ENCODE measurements around the gene CCDC6.

The CCDC6 gene

DNA sequence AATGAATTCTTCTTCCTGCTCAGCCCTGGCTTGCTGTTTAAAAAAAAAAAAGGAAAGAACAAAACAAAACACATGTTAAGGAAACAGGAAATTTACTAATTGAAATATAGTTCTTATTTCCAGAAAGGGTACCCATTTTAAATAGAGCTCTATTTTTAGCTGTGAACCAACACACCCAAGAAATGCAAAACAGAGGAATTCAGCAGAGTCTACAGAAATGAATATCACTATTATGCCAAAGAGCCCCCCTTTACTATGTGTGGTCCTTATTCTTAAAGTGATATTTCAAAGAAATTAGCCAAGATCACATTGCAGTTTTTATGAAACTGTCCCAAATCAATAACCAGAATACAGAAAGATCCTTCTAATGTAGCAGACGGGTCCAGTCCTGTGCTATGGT is 53.7 kb downstream of the CCDC6 start:
- DNase-seq (ENCODE audit: low spot score): no peak

DNA sequence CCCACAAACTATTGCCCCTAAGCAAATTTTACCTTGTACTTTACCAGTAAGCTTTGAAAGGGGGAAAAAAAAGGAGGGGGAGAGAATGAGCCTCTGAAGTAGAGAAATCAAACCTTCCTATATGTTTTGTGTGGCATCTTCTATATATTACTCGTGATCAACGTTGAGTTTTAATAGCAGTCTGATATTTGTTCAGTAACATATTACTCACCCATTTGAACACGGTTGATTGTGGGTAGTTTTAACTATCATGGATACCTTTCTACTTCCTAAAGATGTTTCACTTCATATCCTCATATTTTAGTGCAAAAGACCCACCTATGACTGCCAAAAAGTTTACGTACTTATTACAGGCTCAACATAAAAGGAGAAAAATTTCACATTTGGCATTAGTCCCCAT is 54.5 kb downstream of the CCDC6 start:
- DNase-seq (ENCODE audit: low spot score): no peak

DNA sequence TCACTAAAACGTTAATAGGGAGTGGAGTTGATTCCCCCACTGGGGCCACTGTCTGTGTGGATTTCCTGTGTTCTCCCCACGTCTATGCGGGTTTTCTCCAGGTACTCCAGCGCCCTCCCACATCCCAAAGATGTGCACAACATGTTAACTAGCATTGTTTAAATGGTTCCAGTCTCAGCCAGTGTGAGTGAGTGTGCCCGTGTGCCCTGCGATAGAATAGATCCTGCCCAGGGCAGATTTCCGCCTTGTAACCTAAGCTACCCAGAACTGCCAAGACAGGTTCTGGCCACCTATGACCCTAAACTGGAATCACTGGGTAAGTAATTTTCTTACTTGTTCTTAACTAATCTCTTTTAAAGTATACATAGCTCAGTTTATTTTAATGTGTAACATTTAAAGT is 58.5 kb downstream of the CCDC6 start:
- no peak for DNase-seq (ENCODE audit: low spot score)

DNA sequence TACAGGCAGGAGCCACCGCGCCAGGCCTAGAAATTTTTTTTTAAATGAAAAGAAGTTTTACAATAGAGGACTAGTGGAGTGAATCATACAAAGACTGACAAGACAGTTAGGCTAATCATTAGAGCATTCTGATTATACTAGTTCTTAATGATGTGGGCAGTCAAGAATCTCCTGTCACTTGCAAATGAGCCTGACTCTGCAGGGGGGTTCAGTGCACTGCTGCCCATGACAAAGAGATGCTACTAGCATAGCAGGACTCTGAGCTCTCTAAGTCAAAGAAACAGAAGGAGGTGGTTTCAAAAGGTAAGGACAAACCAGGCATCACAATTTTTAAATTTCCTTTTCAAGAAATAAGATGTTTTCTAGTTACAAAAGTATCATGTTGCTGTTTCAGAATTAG is 59.0 kb downstream of the CCDC6 start:
- peak; percentile 75 for DNase-seq (ENCODE audit: low spot score)

DNA sequence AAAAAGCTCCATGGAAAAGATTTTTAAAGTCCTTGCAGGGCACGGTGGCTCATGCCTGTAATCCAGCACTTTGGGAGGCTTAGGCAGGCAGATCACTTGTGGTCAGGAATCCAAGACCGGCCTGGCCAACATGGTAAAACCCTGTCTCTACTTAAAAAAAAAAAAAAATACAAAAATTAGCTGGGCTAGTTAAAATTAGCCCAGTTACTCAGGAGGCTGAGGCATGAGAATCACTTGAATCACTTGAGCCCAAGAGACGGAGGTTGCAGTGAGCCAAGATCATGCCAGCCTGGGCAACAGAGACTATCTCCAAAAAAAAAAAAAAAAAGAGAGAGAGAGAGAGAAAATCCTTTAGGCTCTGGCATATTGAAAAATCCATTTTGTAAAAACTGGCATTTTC is 61.9 kb downstream of the CCDC6 start:
- DNase-seq (ENCODE audit: low spot score): peak; percentile 5

DNA sequence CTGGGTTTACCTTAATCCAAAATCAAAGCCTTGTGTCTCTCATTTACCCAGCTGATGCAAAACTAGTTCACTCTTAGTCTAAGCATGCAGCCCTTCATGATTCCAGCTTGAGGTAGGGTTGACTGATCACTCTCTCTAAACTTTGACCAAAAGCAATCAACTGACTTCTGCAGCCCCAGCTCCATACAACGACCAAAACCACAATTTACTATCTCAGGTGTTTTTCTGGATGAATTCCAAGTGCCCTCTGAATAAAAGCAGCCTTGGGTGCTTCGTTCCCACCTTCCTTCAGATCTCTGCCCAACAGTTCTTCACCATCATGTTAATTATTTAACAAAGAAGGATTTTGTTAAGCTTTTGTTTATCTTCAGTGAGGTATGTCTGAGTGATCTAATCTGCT is 62.6 kb downstream of the CCDC6 start:
- DNase-seq (ENCODE audit: low spot score): peak; percentile 42

DNA sequence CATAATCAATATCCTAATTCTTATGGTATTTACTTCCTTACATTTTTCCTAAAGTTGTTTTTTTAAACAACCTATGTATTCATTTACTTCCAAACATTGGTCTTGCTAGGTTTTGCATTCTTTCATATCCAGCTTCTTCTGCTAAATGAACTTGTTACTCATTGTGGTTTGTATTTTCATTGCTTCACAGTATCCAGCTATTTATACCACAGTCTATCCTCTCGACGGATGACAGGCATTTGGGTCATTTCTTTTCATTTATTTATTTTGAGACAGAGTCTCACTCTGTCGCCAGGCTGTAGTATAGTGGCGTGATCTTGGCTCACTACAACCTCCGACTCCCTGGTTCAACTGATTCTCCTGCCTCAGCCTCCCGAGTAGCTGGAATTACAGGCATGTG is 66.8 kb downstream of the CCDC6 start:
- peak; percentile 42 for DNase-seq (ENCODE audit: low spot score)

DNA sequence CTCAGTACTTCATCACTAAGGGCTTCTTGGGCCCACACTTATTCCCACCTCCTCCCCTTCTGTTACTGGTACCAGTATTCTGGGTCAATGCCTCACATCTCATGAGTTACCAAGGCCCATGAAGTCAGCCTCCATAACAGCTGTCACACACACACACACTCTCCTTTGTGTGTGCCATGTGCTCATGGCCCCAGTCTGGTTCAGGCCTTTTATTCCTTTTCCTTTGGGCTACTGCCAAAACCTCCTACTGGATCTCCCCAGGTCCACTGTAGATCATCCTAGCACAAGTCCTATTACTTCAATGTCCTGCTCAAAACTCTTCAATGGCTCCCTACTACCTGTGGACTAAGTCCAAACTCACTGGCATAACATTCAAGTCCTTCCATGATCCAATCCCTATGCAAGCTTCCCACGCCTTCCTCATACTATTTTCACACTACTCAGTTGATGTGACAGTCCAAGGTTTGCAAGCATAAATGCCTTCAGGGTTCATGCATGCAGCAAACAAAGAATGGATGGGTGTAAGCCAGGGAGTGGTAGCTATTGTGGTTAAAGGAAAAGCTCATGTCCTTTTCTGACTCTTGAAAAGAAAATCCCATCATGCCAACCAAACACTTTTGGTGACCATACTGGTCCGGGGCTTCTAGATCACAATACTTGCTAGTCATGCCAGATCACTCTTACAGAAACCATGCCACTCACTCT is 68.1 kb downstream of the CCDC6 start:
- DNase-seq (ENCODE audit: low spot score): no peak

DNA sequence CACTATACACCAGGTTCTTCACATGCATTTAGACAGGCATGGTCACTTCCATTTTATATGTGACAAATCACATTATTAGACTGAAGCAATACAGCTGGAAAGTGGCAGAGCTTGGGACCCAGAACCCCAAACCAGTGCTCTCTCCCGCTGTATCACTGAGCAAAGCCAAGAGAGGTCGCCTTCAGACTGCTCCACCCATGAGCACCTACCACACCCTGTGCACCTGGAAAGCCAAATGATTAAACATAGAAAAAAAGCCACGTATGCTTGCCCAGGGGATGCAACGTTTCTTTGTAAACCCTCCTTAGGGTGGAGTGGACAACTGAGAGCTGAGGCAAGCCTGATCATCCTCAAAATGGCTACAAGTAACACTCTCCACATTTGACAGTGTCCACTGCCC is 72.5 kb downstream of the CCDC6 start:
- no peak for DNase-seq (ENCODE audit: low spot score)

DNA sequence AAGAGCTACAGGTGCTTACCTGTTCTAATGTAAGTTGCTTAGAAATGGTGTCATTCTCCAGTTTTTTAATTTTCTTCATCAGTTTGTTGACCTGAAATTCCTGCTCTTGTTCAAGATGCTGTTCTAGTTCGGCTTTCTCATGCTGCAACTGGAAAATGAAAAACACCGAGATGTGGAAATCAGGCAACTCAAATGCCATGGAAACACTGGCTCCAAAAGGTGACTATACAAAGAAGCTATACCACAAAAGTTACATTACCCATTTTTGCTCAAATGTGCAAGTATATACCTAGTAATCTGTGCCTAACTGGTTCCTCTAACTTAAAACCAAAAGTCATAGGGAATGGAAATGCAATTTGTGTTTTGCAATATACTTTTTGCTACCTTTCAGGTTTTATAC is 73.8 kb downstream of the CCDC6 start:
- DNase-seq (ENCODE audit: low spot score): no peak

DNA sequence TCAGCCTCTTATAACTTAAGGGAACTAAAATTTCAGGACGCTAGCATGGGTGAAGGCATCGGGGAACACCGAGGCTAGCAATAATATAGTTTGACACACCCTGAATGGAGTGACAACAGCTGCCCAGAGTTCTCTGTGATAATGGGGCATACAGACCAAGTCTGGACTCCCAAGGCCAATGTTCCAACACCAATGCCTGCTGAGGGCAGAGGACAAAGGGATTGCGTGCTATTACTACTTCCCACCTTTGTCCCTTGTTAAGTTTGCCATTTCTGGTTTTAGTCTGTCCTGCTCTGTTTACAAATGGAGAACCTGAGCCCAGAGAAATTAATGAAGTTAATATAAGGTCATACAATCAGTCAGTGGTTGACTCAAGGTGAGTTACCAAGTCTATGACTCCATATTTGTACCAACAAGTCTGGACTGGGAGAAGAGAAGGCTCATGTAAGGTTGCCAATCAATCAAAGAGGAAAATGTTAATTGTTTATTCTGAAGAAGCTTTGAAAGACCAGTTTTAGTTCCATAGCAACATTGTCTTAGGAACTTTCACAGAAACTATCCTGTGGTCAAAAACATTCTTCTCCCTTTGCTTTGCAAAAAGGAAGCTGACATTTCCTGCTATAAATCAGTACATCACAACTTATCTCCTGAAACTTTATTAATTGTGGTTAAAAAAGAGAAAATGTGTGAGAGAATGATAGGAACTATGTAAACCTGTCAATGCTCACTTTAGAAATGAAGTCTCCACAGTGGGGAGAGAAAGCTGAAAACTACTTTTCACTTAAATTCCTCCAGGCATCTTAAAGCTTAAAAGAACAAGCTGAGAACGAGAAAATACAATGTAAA is 74.5 kb downstream of the CCDC6 start:
- no peak for DNase-seq (ENCODE audit: low spot score)

DNA sequence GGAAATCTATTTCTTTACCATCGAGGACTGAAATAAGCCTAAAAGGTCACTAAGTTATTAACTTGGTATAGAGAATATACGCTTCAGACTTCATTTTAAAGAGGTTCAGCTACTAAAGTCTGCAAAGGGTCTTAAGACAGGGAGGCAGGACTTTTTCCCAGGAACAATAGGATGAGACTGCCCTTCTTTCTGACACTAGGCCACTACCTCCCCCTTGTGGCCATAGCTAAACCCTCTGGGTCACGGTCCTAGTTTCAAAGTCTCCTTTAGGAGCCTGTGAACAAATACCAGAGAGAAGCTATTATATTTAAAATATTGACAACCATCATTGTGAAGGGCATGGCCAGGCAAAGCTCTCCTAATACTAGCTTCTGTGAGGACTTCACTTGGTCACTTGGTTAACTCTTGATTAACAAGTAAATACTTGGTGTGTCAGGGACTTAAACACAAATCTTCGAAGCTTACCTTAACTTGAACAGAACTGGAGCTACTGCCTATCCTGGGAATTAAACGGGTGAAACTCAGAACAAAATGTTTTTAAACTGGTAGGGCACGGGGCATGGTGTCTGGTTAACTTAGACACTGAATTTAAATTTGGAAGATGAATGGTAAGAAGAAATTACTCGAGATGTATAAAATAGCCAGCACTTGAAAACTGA is 75.6 kb downstream of the CCDC6 start:
- DNase-seq (ENCODE audit: low spot score): peak; percentile 61

DNA sequence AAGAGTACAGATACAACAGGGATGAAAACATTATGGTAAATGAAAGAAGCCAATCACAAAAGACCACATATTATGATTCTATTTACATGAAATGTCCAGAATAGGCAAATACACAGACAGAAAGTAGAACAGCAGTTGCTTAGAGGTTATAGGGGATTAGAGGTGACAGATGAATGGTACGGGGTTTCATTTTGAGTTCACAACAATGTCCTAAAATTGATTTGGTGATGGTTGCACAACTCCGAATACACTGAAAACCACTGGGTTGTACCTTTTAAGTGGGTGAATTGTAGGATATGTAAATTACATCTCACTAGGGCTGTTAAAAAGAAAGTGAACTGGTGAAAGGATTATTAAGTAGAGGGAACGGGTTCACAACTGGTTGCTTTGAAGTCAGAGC is 76.8 kb downstream of the CCDC6 start:
- DNase-seq (ENCODE audit: low spot score): no peak

DNA sequence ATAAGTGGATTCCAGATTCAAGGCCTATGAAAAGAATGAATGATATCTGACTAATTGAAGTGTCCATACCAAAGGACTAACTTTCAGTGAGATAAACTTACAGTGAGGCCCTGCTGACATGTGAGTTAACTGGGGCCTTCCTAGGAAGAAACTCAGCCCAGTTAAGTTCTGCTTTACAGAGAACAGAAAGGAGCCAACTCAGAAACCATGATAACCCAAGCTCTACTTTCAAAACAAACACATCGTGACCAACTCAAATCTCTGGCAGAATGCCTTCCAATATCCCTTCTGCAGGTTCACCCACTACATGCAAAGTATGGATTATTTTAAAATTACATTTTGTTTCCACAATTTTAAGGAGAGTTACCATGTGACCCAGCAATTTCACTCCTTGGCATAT is 77.3 kb downstream of the CCDC6 start:
- DNase-seq (ENCODE audit: low spot score): no peak

DNA sequence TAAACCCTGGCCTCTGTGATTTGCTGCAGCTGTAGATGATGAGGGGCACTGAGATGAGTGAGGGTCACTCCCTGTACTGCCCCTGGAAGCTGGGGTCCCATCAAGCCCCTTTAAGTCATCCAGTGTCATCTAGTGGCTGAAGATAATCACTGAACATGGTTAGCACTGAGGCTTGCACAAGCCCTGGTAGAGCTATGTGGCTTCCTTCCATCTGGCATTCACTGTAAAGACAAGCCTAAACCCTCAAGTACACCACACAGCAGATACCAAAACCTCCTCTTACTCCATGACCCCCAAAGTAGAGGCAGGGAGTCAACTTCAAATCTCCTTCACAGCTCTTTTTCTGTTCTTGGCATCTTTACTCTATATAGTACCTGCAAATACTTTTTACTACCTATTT is 80.4 kb downstream of the CCDC6 start:
- DNase-seq (ENCODE audit: low spot score): no peak

DNA sequence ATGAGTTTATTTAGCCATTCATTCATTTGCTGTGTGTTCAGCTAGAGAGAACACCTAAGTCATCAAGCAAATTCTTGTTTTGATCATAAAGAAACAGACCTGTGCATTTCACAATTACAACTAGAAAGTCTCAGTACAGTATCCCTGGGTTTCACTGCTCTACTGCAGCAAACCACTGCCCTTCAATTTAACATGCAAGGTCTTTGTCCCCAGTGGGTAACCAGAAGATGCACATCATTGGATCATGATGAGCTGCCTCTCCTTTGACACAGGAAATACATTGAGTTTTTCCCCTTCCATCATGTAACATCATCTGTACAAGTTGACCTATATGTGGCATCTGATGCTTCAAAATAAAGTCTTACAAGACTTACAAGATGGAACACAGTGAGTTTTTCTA is 82.6 kb downstream of the CCDC6 start:
- no peak for DNase-seq (ENCODE audit: low spot score)

DNA sequence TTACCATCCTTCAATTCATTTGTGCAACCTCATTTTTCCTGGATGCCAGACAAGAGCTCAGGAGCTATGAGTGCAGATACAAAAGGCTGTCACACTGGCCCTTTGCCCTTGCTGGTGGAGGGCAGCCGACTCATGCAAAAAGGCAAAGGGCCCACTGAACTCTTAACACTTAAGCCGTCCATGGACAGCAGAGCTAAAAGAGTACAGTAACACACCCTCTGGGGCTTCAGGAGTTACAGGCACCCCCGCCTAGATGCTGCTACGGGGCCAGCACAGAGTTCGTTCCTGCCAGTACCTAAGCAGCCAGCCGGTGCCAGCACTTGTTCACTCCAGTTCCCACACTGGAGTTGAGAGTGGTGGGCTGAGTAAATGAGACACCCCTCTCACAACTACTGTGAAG is 83.2 kb downstream of the CCDC6 start:
- no peak for DNase-seq (ENCODE audit: low spot score)

DNA sequence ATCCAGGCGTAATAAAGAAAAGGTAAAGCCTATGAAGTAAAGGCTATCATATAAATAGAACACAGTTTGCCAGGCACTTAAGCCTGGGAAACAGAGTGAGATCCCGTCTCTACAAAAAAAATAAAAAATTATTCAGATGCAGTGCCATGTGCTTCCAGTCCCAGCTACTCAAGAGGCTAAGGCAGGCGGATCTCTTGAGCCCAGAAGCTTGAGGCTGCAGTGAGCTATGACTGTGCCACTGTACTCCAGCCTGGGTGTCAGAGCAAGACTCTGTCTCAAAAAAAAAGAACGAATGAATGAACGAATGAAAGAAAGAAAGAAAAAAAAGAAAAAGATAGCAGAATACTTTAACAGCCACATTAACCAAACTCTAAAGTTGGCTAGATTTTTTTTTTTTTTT is 85.9 kb downstream of the CCDC6 start:
- DNase-seq (ENCODE audit: low spot score): no peak

DNA sequence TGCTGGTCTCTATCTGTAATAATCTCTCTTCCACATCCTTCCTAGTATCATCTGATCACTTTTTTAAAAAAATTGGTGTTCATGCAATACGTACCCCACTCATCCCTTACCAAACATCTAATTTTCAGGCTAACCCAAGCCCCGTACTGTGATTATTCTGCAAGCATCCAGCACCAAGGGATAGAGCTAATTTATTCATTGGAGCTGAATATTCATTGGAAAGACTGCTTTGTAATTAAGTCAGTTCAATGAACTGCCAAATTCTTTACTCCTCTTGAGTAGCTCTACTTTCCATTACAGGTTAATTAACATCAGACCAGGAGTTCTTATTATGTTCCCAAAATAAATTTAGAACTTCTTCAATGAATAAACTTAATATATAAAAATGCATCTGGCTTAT is 86.7 kb downstream of the CCDC6 start:
- no peak for DNase-seq (ENCODE audit: low spot score)

DNA sequence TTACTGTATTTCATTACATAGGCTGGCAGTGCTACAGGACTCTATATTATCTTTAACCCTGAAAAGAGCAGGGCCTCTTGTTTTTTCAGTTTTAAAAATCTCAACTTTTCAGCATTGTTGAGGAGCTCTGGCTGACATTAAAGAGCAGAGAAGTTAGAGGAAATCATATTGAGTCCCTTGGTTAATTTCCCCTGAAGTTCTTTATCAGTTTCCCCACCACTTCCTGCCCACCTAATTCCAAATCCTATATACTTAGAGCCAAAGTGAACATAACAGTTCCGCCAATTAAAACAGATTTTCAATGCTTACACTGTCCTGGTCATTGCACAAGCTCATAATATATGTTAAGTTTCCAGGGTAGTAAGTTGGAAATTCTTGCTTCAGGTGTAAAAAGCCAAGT is 87.1 kb downstream of the CCDC6 start:
- DNase-seq (ENCODE audit: low spot score): no peak

DNA sequence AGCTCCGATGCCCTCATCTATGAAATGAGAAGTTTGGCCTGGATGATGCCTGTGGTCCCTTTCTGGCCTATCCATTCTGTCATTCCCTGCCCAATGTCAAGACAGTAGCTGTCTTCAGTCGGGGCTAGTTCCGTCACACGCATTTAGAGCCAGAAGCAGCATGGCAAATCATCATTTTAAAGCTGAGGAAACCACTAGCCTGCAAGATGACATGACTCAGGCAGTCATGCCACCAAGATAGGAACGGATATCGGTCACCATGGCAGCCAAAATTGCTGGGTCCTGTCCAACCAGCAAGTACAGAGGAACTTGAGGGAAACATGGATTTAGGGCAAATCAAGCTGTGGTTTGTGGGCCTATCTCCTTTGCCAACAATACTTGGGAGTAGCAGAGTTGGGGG is 88.6 kb downstream of the CCDC6 start:
- DNase-seq (ENCODE audit: low spot score): peak; percentile 6

DNA sequence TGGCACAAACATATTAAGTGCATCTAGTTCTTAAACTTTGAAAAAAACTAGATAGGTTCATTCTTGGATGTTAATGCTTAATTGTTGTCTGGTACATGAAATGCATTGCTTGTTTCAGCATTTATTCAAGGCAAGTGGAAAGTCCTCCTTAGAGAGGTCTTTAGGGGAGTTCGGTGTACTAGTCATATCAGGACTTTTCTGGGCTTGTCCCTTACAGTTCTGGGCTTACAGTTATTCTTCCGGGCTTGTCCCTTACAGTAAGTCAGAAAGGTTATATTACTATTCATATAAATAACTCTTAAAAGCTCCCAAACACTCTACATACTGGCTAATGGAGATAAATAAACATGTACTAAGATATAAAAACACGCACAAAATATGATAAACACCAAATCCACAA is 91.5 kb downstream of the CCDC6 start:
- DNase-seq (ENCODE audit: low spot score): no peak

DNA sequence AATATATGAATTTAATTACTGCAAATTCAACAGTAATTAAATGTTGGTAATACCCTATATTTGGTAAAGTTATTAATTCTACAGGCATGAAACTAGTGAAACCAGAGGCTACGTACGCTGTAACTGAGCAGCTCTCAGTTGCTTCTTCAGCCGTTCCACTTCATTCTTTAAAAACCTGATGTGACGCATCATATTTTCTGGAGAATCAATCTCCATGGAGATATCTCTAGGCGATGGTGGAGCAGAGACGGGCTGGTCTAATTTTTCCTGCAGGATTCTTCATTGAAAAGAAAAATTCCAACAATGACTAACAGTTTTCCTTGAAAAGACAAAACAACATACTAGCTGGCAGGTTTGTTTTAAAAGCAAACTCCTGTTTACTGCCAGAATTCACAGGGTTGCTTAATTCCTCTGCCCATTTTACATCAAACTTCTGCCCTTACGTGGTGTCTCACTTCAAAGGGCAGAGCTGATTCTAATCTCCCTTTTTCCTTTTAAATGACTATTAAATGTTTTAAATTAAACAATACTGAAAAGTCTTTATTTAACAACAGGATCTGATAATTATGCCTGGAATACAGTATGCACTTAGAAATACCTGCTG is 93.7 kb downstream of the CCDC6 start:
- no peak for DNase-seq (ENCODE audit: low spot score)

Data from kidney tubule cell (primary cell).